HG03280 (cell line): Measurements from ENCODE around the gene PRKG1.

Source experiments
- ATAC-seq: cut with Tn5 transposase; IDR thresholded peaks from one replicate; pipeline ENCODE4 v1.9.1; 2021; ENCODE audit warnings: mild to moderate bottlenecking, moderate library complexity; ENCODE audit not compliant: unreplicated experiment

PRKG1 gene

DNA sequence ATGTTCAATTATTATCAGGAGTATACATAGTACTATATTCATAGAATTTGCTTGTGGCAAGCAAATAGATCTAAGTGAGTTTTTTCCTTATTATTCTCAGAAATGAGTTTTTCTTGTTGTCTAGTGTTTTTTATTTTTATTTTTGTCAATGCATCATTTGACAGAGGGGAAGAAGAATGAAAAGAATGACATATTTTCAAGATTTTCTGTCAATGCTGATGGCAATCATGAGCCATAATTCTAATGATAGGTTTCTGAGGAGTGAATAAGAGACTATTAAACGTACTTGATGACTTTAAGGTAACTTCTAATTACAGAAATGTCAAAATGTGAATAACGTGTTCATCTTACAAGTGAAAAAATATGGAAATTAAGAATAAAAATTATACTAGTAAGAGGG lies 769.7 kb downstream of the PRKG1 start:
- no peak for ATAC-seq

DNA sequence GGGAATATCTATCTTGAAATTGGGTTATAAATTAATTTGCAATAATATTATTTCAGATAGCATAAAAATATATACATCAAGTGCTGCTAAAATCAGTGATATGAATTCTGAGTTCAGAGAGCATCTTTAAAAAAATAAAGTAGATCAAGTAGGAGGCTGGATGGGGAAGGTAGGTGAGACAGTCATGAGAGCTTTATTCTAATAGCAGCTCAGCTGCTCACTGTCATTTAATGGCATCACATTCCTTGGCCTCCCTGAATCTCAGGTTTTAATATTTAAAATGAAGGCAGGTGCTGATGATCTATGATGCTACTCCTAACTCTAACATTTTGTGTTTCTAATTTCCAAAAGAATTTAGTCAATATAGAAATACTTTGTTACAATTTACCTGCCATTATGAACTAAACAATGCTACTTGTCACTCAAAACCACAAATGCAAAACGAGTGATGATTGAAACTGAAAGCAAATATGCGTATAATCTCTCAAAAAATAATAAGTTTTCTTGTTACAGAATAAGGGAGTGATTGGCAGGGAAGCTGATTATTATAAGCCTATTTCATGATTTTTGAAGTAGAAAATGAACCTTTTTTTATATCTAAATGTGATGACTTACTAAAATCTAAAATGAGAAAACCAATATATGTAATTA lies 772.7 kb downstream of the PRKG1 start:
- ATAC-seq, result peak; percentile 80

DNA sequence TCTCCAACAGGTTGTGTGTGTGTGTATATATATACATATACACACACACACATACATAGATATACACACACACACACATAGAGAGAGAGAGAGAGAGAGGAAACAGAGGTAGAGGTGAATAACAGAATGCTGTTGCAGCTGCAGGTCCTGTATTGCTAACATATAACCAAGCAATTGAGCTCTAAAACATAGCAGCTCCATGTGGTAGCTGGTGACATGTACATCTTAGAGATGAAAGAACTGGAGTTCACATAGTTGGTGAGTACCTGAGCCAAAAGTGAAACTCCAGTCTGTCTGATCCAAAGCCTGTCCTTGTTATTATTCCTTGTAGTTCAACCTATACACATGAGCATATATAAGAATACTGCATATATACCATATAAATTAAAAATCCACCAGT lies 778.0 kb downstream of the PRKG1 start:
- ATAC-seq, result no peak

DNA sequence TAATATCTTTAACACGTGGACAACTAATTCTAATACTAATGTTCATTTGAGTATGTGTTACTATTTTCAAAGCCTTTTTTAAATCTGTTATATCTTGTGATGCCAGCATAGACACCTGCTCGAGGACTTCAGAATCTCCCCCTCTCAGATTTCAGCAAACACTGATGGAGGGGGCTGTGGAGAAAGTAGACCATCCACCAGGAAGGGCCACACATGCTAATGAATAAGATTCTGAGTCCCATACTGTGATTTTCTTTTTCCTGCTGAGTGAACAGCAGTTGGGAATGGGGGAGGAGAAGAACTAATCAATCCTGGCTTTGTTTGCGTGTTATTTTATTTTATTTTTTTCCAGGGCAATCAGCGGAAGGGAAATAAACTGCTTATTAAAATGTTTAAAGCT lies 783.0 kb downstream of the PRKG1 start:
- ATAC-seq, result no peak

DNA sequence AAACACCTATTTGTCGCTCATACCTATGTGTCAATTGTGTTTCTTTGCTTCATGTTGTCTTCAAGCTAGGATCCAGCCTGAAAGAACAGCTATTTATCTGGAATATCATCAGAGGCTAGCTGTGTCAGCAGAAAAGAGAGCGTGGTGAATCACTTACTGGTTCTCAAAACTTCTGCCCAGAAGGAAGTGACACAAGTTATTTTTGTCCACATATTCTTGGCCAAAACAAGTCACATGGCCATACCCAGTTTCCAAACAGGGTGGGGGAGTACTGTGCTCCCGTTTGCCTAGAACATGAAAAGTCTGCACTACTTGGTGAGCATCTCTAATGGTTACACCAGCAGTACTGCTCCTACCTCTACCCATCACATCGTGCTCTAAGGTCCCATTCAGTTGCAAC lies 786.0 kb downstream of the PRKG1 start:
- ATAC-seq, result peak; percentile 61

DNA sequence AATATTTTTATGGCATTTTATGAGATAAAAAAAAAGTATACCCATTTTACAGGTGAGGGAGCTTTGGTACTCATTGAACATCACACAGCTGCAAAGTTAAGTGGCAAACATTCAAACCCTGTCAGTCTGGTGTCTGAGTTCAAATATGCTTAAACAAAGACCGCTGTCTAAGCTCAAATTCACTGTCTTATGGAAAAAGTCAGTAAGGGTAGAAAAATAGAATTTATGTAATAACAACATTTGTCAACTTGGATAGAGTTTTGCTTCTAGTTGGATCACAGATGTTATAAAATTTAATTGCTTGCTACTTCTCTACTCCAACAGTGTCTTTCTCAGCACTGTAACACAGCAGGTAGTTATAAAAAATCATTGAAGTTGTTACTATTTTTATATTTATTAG lies 786.8 kb downstream of the PRKG1 start:
- ATAC-seq, result no peak

DNA sequence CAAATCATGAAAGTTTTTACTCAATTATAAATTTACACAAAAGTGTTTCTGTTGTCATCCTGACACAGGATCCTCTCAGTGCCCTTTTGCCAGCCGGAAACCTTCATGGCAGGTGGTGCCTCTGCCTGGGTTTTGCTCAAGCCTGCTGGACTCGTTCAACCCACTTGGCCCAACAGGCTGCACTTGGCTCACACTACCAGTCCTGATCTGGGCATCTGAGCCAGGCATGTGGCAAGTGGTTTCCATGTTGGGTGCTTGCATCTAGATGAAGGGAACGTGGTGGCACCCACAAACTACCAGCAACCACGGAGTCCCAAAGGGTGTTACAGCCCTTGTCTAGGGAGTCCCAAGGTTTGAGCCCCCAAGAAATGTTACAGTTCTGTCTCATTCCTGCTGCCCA lies 787.4 kb downstream of the PRKG1 start:
- no peak for ATAC-seq

DNA sequence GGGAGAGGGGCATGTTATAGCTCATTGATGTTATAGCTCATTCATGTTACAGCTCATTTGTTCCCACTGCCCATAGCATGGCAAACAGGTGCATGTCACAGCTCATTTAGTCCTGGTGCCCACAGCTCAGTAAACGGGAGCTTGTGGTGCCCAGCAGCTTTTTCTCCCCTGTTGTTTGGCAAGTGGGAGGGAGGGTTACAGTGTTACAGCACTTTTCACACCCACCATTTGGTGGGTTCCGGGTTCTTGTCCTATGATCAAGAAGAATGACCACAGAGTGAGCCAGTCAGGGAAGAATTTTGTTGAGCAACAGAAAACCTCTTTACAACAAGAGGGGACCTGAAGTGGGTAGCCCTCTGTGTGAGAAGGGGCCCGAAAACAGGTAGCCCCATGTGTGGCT lies 787.9 kb downstream of the PRKG1 start:
- no peak for ATAC-seq

DNA sequence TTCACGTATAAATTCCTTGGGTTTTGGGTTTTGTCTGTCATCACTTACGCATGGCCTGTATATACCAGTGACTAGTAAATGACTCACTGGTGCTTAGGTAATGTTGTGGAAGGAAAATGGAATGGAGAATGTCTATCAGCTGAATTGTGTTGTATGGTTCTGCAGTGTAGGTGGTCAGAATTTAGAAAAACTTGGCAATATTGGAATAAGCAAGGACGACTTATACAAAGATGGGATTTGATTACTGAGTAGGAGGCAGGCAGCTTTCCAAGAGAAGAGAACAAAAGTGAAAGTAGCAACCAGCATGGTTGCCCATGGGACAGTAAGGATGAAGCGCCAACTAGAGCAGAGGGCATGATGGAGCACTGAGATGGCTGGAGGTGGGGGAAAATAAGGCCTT lies 793.7 kb downstream of the PRKG1 start:
- ATAC-seq, result no peak

DNA sequence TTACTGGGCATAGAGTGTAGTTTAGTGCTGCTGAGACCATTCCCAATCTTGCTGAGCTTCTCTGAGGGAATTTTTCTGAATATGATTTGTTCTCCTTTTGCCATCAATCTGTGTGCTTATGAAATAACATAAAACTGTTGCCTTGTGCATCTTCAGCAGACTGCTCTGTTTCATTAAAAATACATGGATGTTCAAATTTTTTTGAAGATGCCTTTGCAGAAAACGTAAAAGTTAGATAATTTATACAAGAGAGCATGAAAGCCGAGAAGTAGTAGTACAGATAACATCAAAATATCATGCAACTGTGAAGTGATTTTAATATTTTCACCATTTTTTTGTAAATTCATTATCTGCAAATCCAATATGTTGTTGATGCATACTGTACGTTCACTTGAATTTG lies 799.8 kb downstream of the PRKG1 start:
- ATAC-seq, result no peak

DNA sequence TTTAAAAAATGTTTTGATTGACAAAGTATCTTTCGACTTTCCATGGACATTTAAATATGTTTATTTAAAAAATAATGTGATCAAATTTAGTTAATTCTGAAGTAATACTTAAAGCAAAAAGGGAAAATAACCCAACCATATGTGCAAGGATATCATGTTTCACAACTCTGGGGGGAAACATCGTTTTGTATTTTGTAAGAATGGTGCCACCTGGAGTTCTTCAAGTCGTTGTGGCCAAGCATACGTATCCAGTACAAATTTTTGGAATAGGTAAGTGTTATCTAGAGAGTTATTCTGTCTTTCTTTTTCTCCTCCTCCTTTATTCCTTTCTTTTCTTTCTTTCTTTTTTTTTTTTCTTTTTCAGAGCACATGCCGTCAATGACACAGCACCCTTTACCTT lies 801.3 kb downstream of the PRKG1 start:
- no peak for ATAC-seq

DNA sequence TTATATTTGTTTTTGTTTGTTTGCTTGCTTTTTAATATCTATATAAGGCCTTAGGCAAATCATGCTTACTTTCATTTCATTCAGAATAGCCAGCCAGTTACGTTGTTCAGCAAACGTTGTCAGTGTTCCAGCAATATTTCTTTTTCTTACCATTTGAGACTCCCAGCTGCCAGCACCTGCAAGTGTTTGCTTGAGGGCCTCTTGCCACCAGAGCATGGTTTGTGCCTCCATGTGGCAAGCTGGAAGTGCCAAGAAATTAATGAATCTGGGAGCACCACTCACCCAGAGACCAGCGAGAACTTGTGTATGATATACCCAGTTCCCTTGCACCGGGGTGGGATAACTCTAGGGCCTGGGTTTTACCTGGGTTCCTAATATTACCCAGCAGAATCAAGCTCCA lies 802.2 kb downstream of the PRKG1 start:
- ATAC-seq, result no peak

DNA sequence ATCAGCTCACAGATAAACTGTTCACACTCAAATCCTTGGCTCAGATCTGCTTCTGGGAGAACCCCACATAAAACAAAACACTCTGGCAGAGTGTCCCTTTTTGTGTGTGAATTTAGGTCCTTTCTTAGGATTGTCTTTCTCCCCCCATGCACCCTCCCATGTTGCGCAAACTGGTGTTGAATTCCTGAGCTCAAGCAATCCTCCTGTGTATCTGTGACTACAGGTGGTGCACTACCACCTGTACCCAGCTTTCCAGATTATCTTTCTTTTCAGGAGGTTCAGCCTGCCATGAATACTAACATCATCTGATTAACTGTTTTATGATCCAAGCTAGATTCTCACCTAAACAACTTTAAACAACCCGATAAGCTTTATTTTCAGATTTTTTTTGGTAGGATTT lies 802.7 kb downstream of the PRKG1 start:
- no peak for ATAC-seq

DNA sequence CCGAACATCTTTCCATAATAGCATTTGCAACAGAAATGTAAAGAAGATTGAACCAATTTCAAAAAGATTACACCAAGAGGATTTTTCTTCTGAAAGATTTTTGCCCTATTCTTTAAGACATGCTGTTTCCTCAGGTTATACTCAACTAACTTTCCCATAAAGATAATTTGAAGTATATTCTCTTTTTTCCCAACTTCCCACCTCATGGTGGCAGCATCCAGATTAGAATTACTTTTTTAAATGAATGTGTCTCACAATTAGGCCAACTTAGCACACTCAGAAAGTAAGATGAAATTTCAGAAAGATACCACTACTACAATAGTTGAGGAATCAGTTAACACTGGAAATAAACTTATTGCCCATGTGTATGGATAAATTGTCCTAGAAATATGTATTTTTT lies 803.3 kb downstream of the PRKG1 start:
- no peak for ATAC-seq

DNA sequence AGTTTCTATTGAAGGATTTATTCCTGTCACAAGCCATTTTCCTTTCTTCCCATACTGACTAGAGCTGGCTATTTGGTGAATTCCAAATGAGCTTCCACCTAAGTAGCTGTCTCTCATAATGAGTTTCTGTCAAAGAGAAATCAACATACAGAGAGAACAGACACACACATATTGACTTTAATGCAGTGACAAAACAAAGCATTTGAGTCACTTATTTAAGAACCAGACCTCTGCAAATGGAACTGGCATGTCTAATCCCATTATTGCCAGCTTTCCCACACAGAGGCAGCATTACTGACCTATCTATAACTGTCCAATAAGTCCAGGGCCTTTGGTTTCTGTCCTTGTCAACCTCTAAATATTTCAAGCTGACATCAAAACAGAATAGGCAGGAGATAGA lies 804.4 kb downstream of the PRKG1 start:
- ATAC-seq, result peak; percentile 19

DNA sequence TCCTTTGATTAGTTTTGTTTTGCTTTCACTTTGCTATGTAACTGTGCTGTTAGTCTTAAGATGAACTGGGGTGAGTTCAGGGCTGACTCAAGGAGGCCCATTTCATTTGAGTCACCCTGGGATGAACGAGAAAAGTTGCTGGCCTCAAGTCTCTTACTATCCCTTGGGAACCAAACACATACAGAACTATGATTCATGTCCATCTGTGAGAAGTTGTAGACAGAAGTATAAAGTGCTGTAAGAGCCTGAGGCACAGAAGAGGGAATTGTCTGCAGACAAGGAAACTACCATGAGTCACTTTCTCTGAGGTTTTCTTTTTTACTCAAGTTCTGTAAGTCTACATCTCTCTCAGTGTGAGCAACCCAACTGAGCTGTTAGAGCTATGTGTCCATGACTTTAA lies 805.0 kb downstream of the PRKG1 start:
- ATAC-seq, result peak; percentile 89

DNA sequence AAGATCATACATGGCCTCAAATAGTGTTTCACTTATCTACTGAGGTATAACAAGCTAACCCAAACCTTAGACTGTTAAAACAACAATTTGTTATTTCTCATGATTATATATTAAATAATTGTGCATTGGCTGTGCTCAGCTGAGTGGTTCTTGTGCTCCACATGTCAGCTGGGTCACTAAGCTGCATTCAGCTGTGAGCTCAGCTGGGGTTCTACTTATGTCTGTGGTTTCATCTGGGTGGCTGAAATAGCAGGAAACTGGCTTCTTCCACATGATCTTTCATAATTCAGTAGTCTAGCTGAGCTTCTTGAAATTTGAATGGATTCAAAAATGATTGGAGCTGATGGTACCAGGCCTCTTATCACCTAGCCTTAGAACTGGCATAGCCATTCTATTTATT lies 806.9 kb downstream of the PRKG1 start:
- ATAC-seq, result no peak

DNA sequence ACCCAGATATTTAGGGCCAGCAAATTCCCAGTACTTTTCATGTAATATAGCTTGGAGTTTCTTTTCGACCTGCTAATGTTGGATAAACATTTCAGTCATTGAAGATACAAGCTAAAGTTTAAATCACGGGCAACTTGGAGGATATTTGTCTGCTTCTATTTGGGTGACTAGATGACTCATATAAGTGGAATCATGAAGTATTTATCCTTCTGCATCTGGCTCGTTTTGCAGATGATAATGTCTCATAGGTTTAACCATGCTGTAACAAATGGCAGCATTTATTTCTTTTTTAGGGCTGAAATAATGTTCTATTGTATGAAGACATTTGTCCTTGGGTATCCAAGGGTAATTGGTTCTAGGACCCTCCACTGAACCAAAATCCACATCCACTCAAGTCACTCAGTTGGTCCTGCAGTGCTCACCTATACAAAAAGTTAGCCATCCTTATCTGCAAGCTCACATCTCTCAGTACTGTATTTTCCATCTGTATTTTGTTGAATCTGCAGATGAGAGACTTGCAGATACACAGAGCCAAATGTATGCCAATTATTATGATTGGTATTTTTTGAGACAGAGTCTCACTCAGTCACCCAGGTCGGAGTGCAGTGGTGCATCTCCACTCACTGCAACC lies 812.3 kb downstream of the PRKG1 start:
- ATAC-seq, result no peak

DNA sequence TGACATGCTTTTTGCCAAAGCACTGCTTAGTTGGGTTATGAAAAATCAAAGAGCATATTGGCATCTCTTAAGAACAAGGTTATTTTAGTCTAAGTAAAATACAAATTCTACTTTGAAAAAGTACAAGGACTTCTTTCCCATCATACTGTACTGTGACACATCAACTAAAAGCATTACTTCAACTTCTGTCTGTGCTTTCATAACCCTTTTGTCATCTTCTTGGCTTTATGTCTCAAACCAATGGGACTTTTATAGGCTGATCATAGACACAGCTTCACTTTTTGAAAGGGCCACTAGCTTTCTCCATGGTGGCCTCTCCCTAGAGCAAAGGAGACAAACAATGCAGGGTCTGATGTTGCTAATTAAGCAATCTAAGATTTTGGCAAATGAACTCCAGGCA lies 814.0 kb downstream of the PRKG1 start:
- no peak for ATAC-seq

DNA sequence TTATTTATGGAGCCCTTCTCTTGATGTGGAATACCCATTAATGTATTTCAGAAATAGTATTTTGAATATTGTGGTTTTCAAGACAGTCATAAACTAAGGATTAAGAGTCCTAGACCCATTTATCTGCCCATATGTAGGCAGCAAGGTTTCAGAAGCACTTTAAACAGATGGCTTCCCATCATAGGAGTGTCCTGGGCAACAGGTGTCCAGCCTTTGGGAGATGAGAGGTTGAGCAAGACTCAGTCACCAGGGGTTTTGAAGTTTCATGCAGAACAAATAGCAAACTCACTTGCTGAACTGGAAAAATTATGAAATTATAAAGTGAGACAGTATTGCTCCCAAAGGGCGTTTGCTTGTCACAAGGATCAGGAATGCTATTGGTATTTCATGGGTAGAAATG lies 818.0 kb downstream of the PRKG1 start:
- ATAC-seq, result no peak

DNA sequence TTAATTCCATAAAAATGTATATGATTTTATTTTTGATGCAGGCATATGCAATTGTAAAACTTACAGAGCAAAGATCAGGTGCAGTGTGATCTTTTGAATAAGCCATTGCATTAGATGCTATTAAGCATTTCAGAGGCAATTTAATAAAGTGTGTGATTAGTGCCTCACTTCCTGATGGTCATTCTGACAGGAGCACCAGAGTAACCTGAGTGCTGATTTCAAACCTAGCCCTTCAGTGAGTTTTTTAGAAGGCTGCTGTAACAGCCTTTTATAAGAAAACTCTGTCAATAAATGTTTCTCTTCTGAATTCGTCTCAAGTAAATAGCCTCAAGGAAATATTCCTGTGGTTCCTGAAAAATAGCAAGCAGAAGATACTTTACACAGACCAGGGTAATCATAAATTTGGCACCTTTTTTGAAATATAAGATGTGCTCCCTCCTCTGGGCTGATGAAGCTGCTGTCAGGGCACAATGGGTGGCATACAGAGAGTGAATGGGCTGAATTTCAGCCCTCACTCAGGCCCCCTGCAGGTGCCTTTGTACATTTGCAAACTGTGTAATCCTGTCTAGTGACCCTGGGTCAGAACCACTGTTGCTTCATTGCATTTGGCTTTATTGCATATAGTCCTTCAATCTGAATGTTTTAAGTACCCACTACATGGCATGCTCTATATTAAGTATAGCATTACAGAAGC lies 818.8 kb downstream of the PRKG1 start:
- peak; percentile 91 for ATAC-seq

DNA sequence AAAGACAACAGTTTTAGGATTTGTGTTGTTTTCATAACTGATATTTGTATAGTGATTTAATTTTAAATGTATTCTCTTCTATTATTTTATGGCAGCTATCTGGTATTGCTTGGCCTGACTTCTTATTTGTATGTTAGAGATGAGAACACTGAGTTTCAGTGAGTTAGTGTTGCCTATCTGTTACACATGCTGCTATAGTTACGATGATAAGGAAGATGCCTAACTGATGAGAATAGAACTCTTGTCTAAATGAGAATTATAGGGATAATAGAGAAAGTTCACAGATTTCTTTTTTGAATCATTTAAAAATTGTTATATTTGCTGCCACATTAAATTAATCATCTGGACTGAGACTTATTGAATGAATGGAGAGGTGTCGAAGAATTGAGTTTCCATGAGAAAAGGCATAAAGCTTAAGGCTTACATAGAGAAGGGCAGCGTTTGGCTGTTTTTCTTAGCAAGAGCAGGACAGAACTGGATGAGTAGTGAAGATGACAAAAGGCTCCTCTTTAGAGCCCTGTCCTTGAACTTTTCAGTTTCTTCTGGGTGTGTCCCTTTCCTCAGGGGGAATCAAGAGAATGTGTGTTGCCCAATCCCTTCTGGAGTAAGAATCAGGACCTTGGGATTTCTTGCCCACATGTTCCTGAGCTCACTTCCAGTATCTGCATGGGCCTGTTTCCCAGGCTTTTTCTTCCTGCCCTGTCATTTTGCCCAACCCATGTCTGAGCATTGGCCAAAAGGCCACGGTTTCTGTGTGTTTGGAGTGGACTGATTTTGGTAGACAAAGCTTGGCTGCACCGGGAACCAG lies 820.7 kb downstream of the PRKG1 start:
- no peak for ATAC-seq
